ENCODE measurements around the gene WDR64. TPM values are rescaled to one million over a fixed set of nuclear protein-coding genes. Genes with fewer than 3 reads are reported as not detected.
A peak's percentile ranks its signal among the peaks of the same experiment; 100 is the strongest.

The WDR64 gene
- total RNA-seq, 1 donor from 2014 or later, result not detected

DNA sequence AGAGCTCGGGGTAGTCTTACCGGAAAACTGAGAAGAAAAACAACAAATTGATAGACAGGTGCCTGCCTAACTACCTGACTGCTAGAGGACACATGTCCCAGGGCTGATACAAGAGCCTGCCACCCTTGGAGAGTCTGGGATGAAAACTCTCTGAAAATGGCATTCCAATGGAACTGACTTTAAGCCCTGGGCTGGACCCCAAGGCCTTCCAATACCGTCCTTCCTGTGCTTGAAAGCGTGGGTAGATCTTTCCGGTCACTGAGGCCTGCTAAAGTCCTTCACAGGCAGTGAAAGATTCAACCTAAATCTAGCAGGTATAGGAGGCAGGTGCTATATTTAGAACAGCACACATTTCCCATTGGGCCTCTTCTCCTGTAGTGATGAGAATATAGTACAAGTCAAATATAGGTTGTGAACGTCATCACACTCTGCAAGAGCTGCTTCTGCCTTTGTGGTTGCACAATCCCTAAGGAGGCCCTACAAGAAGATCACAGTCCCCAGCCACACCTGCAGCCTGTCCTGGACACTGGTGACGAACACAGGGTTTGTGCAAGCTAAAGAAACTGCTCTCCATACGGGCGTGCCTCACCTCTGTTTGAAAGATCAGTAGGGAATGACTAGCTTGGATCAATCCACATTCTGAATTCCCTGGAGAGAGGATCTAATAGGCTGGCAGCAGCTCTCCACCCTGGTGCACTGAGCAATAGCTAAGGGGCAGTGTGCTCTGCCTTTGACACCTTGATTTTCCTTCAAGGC lies 11.0 kb upstream of the WDR64 start:
- Mint-ChIP-seq H3K4me3 (peak overlapping the region; percentile 77), H3K4me1 (peaks cover 33% of the 10 kb centered on the region), H3K27me3 (ENCODE audit: low read depth) (no peaks in the 10 kb centered on the region), H3K9me3 (peaks cover 4% of the 10 kb centered on the region), H3K27ac (ENCODE audit: unreplicated experiment) (no peak overlapping the region), H3K36me3 (ENCODE audit: low read depth) (peaks cover 16% of the 10 kb centered on the region)
- TF ChIP-seq, protein P1, sequence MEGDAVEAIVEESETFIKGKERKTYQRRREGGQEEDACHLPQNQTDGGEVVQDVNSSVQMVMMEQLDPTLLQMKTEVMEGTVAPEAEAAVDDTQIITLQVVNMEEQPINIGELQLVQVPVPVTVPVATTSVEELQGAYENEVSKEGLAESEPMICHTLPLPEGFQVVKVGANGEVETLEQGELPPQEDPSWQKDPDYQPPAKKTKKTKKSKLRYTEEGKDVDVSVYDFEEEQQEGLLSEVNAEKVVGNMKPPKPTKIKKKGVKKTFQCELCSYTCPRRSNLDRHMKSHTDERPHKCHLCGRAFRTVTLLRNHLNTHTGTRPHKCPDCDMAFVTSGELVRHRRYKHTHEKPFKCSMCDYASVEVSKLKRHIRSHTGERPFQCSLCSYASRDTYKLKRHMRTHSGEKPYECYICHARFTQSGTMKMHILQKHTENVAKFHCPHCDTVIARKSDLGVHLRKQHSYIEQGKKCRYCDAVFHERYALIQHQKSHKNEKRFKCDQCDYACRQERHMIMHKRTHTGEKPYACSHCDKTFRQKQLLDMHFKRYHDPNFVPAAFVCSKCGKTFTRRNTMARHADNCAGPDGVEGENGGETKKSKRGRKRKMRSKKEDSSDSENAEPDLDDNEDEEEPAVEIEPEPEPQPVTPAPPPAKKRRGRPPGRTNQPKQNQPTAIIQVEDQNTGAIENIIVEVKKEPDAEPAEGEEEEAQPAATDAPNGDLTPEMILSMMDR (conservative IDR thresholded peaks at IDR 0.05), result no peak
- no peak for DNase-seq (ENCODE audit: low read depth, low spot score)

DNA sequence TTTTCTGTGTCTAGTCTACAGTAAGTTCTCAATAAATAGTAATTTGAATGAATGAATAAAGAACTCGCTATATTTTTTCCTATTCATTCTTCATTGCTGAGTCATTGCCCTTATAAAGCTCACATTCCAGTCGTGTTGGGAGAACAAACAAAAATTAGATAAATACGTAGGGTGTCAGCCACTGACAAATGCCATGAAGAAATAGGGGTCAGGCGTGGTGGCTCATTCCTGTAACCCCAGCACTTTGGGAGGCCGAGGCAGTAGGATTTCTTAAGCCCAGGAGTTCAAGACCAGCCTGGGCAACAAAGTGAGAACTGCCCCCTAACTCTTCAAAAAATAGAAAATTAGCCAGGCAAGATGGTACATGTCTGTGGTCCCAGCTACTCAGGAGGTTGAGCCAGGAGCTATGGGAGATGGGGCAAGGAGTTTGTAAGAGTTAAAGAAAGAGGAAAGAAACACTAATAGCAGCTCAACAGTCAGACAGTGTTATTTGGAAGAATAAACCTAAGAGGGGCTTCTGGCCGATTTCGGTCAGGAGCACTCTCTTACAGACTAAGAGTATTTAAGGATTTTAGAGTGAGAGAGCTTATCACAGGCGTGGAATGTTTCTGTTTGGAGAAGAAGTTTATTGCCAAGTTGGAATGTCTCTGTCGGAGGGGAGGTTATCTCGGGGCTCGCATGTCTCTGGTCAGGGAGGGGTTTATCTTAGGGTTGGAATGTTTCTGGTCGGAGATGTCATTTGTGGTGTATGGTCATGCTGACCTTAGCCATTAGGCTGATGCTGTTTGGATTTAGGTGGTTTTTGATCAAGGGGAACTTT lies 10.1 kb upstream of the WDR64 start:
- Mint-ChIP-seq H3K4me3 (peak overlapping the region; percentile 77), H3K9me3 (peaks cover 4% of the 10 kb centered on the region), H3K4me1 (peaks cover 26% of the 10 kb centered on the region), H3K27ac (ENCODE audit: unreplicated experiment) (no peak overlapping the region), H3K27me3 (ENCODE audit: low read depth) (no peaks in the 10 kb centered on the region), H3K36me3 (ENCODE audit: low read depth) (peaks cover 13% of the 10 kb centered on the region)
- TF ChIP-seq, protein P1 (conservative IDR thresholded peaks at IDR 0.05), result no peak
- no peak for DNase-seq (ENCODE audit: low read depth, low spot score)

DNA sequence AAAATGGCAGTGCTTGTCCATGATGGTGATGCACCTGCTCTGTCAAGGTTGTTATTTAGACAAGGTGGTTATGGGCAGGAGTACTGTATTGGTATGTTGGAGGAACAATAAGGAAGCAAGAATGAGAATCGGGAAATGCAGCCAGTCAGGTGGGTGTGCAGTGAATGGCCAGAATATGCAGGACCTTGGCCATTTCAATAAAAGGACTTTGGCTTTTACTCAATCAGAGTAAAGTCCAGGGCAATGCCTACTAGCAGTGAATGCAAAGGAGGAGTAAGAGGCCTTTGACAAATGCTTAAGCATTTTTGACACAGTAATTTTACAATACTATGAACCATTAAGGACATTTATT lies 9.5 kb upstream of the WDR64 start:
- Mint-ChIP-seq H3K27me3 (ENCODE audit: low read depth) (no peaks in the 10 kb centered on the region), H3K4me1 (peaks cover 20% of the 10 kb centered on the region), H3K36me3 (ENCODE audit: low read depth) (peaks cover 10% of the 10 kb centered on the region), H3K9me3 (peaks cover 4% of the 10 kb centered on the region), H3K27ac (ENCODE audit: unreplicated experiment) (no peak overlapping the region), H3K4me3 (no peak overlapping the region)
- DNase-seq (ENCODE audit: low read depth, low spot score), result no peak
- TF ChIP-seq, protein P1 (conservative IDR thresholded peaks at IDR 0.05), result no peak

DNA sequence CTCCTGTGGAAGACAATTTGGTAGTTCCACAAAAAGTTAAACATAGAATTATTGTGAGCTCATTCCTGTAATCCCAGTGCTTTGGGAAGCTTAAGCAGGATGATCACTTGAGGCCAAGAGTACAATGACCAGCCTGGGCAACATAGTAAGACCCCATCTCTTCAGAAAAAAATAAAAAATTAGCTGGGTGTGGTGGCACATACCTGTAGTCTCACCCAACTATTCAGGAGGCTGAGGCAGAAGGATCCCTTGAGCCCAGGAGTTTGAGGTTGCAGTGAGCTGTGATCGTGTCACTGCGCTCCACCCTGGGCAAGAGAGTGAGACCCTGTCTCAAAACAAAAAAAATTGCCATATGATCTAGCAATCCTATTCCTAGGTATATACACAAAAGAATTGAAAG lies 7.8 kb upstream of the WDR64 start:
- peaks cover 4% of the 10 kb centered on the region for H3K9me3 Mint-ChIP-seq
- H3K4me1 Mint-ChIP-seq, result peaks cover 6% of the 10 kb centered on the region
- no peaks in the 10 kb centered on the region for H3K27me3 Mint-ChIP-seq (ENCODE audit: low read depth)
- DNase-seq (ENCODE audit: low read depth, low spot score), result no peak
- peaks cover 6% of the 10 kb centered on the region for H3K36me3 Mint-ChIP-seq (ENCODE audit: low read depth)
- no peak overlapping the region for H3K4me3 Mint-ChIP-seq
- H3K27ac Mint-ChIP-seq (ENCODE audit: unreplicated experiment), result no peak overlapping the region
- TF ChIP-seq, protein P1 (conservative IDR thresholded peaks at IDR 0.05), result no peak

DNA sequence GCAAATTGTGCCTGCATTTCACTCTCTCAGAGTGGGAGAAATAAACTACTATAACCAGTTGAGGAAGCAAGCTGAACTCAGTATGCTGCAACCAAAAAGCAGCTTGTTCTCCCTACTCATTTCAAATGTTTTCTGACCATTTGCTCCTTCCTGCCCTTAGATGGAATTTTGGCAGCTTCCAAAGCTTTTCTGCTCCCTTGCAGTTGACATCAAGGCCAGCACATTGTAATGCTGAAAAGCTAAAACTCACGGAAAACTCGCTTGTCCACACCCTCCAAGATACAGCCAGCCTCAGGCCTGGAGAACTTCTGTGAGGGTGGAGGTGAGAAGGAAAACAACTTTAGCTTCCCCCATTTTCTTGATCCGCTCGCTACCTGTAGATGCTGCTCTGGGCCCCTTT lies 6.9 kb upstream of the WDR64 start:
- Mint-ChIP-seq H3K9me3 (peaks cover 4% of the 10 kb centered on the region), H3K4me3 (peak overlapping the region; percentile 44), H3K27me3 (ENCODE audit: low read depth) (no peaks in the 10 kb centered on the region), H3K27ac (ENCODE audit: unreplicated experiment) (no peak overlapping the region), H3K4me1 (peaks cover 6% of the 10 kb centered on the region), H3K36me3 (ENCODE audit: low read depth) (peaks cover 6% of the 10 kb centered on the region)
- TF ChIP-seq, protein P1 (conservative IDR thresholded peaks at IDR 0.05), result no peak
- DNase-seq (ENCODE audit: low read depth, low spot score), result no peak

Data from neural crest cell (in vitro differentiated cells).